ENCODE measurements around the gene MCAT. TPM values are rescaled to one million over a fixed set of nuclear protein-coding genes. Genes with fewer than 3 reads are reported as not detected.

Gene MCAT
- polyA plus RNA-seq, 3 donors = 4.5 to 8.9 (median 6.8) TPM

- no peak for DNase-seq
Observed at GRCh38 chr22:43134553-43134952, 8.6 kb downstream of the MCAT start.

GRCh38 chr22:43133401-43133800 is 9.8 kb downstream of the MCAT start:
- intact Hi-C loops (cut with micrococcal nuclease) = no loop called here
- peaks cover 35 to 66% of the 10 kb centered on the region in 2 donors for H3K36me3 Mint-ChIP-seq
- Histone ChIP-seq H3K36me3 (replicated peaks in 1 of 2; ENCODE audit: control insufficient read depth in 1 of 2, insufficient read depth in 2 of 2, low read length in 2 of 2) (peaks cover 8 to 62% of the 10 kb centered on the region in 2 donors), H4K20me1 (ENCODE audit: insufficient read depth, low read length) (peaks cover 4% of the 10 kb centered on the region), H3K4me2 (replicated peaks; ENCODE audit: extremely low read depth, low read length, poor library complexity, severe bottlenecking) (no peak overlapping the region), H3K4me3 (replicated peaks in 1 of 3; ENCODE audit: low read depth in 2 of 3, low read length in 3 of 3) (no peak overlapping the region), H3K4me1 (ENCODE audit: control insufficient read depth in 1 of 2, insufficient read depth in 2 of 2, low read length in 2 of 2) (peaks cover 28 to 31% of the 10 kb centered on the region in 2 donors), H3K79me2 (ENCODE audit: insufficient read depth, low read length) (no peaks in the 10 kb centered on the region), H3K9ac (ENCODE audit: insufficient read depth, low read length, poor library complexity, severe bottlenecking) (no peak overlapping the region), H3K27me3 (ENCODE audit: control insufficient read depth in 2 of 2, insufficient read depth in 2 of 2, low read length in 2 of 2) (no peaks in the 10 kb centered on the region), H3K9me3 (replicated peaks in 1 of 2; ENCODE audit: control insufficient read depth in 1 of 2, insufficient read depth in 1 of 2, low read length in 2 of 2) (no peaks in the 10 kb centered on the region), H2AFZ (ENCODE audit: insufficient read depth, low read depth, low read length, poor library complexity, severe bottlenecking) (no peak overlapping the region), H3K27ac (ENCODE audit: low read depth in 1 of 2, low read length in 2 of 2) (no peak overlapping the region)
- DNase-seq = no peak
- TF ChIP-seq CTCF (IDR thresholded peaks at IDR 0.05) = no peak
- H3K4me1 Mint-ChIP-seq = peaks cover 31% of the 10 kb centered on the region
- H3K4me3 Mint-ChIP-seq = no peak overlapping the region
- peaks cover 0 to 2% (median 0%) of the 10 kb centered on the region in 7 donors for H3K9me3 Mint-ChIP-seq
- peaks cover 0 to 6% (median 4%) of the 10 kb centered on the region in 3 donors for H3K27me3 Mint-ChIP-seq (ENCODE audit: low read depth in 3 of 3)
- 82% methylated on average over 7 of the region's 9 CpGs for WGBS (ENCODE audit: insufficient coverage)
- H3K27ac Mint-ChIP-seq = peak overlapping the region in 1 of 7 donors; percentile 61

More at GRCh38 chr22:43134553-43134952, 8.6 kb downstream of the MCAT start:
- Mint-ChIP-seq H3K9me3 (peaks cover 0 to 2% (median 0%) of the 10 kb centered on the region in 7 donors), H3K4me1 (peaks cover 20% of the 10 kb centered on the region), H3K27me3 (ENCODE audit: low read depth in 3 of 3) (peaks cover 0 to 6% (median 0%) of the 10 kb centered on the region in 3 donors), H3K36me3 (peaks cover 42 to 77% of the 10 kb centered on the region in 2 donors), H3K27ac (no peak overlapping the region), H3K4me3 (no peak overlapping the region)
- 100% methylated on average over 2 of the region's 4 CpGs for WGBS (ENCODE audit: insufficient coverage)
- Histone ChIP-seq H3K79me2 (ENCODE audit: insufficient read depth, low read length) (no peaks in the 10 kb centered on the region), H3K27me3 (ENCODE audit: control insufficient read depth in 2 of 2, insufficient read depth in 2 of 2, low read length in 2 of 2) (no peaks in the 10 kb centered on the region), H3K4me2 (replicated peaks; ENCODE audit: extremely low read depth, low read length, poor library complexity, severe bottlenecking) (no peak overlapping the region), H4K20me1 (ENCODE audit: insufficient read depth, low read length) (peaks cover 4% of the 10 kb centered on the region), H3K27ac (ENCODE audit: low read depth in 1 of 2, low read length in 2 of 2) (no peak overlapping the region), H3K36me3 (replicated peaks in 1 of 2; ENCODE audit: control insufficient read depth in 1 of 2, insufficient read depth in 2 of 2, low read length in 2 of 2) (peaks cover 15 to 71% of the 10 kb centered on the region in 2 donors), H3K9me3 (replicated peaks in 1 of 2; ENCODE audit: control insufficient read depth in 1 of 2, insufficient read depth in 1 of 2, low read length in 2 of 2) (no peaks in the 10 kb centered on the region), H3K9ac (ENCODE audit: insufficient read depth, low read length, poor library complexity, severe bottlenecking) (no peak overlapping the region), H3K4me1 (ENCODE audit: control insufficient read depth in 1 of 2, insufficient read depth in 2 of 2, low read length in 2 of 2) (peaks cover 16 to 19% of the 10 kb centered on the region in 2 donors), H2AFZ (ENCODE audit: insufficient read depth, low read depth, low read length, poor library complexity, severe bottlenecking) (no peak overlapping the region), H3K4me3 (replicated peaks in 1 of 3; ENCODE audit: low read depth in 2 of 3, low read length in 3 of 3) (no peak overlapping the region)
- intact Hi-C loops (cut with micrococcal nuclease) = no loop called here
- TF ChIP-seq CTCF (IDR thresholded peaks at IDR 0.05) = no peak
